MM.1S (cell line): ENCODE data around the gene CCDC40.

Experiments used
- DNase-seq: peaks from one replicate; pipeline ENCODE4 v3.0.0-alpha.2; 2015
- H2AFZ ChIP-seq: fragments of 300-600 bp; sonication (generic); 2 replicates; pipeline ENCODE4 v1.6.0; 2016; ENCODE audit warnings: antibody characterized with exemption, low read length
- H3F3A ChIP-seq: fragments of 300-600 bp; sonication (generic); 2 replicates; pipeline ENCODE4 v1.6.1; 2016; ENCODE audit warnings: mild to moderate bottlenecking, antibody characterized with exemption, low read length, moderate library complexity, mixed read lengths; ENCODE audit not compliant: insufficient read depth
- H3K27ac ChIP-seq: fragments of 300-600 bp; sonication (generic); 2 replicates; pipeline ENCODE4 v1.5.1; 2016; ENCODE audit warnings: mild to moderate bottlenecking, low read length
- H3K27me3 ChIP-seq: fragments of 300-600 bp; sonication (generic); replicated peaks from 2 replicates; pipeline ENCODE4 v1.6.0; 2016; ENCODE audit warnings: low read length; ENCODE audit not compliant: insufficient read depth
- H3K36me3 ChIP-seq: fragments of 300-600 bp; sonication (generic); replicated peaks from 2 replicates; pipeline ENCODE4 v1.6.1; 2016; ENCODE audit warnings: mild to moderate bottlenecking, low read length, mixed read lengths; ENCODE audit not compliant: insufficient read depth
- H3K4me1 ChIP-seq: fragments of 300-600 bp; sonication (generic); 2 replicates; pipeline ENCODE4 v1.6.1; 2016; ENCODE audit warnings: low read length, mixed read lengths
- H3K4me2 ChIP-seq: fragments of 300-600 bp; sonication (generic); 2 replicates; pipeline ENCODE4 v1.6.0; 2016; ENCODE audit warnings: low read depth, low read length
- H3K4me3 ChIP-seq: fragments of 300-600 bp; sonication (generic); 2 replicates; pipeline ENCODE4 v1.5.1; 2016; ENCODE audit warnings: low read length, mixed read lengths
- H3K79me2 ChIP-seq: fragments of 300-600 bp; sonication (generic); 2 replicates; pipeline ENCODE4 v1.6.1; 2016; ENCODE audit warnings: mixed run types, low read length, mixed read lengths
- H3K9ac ChIP-seq: fragments of 300-600 bp; sonication (generic); 2 replicates; pipeline ENCODE4 v1.6.1; 2016; ENCODE audit warnings: low read length, mixed read lengths
- H3K9me2 ChIP-seq: fragments of 300-600 bp; sonication (generic); replicated peaks from 2 replicates; pipeline ENCODE4 v1.6.1; 2016; ENCODE audit warnings: mild to moderate bottlenecking, low read length, mixed read lengths; ENCODE audit not compliant: insufficient read depth
- H3K9me3 ChIP-seq: fragments of 300-600 bp; sonication (generic); replicated peaks from 2 replicates; pipeline ENCODE4 v1.6.1; 2016; ENCODE audit warnings: mild to moderate bottlenecking, low read length, mixed read lengths; ENCODE audit not compliant: insufficient read depth
- H4K20me1 ChIP-seq: fragments of 300-600 bp; sonication (generic); 2 replicates; pipeline ENCODE4 v1.6.1; 2016; ENCODE audit warnings: mild to moderate bottlenecking, low read length, moderate library complexity, mixed read lengths; ENCODE audit not compliant: insufficient read depth
- EZH2 ChIP-seq: fragments of 300-600 bp; sonication (generic); optimal IDR thresholded peaks from 2 replicates; pipeline ENCODE3; 2017; ENCODE audit warnings: low read depth, mild to moderate bottlenecking, antibody characterized with exemption, low read length, mixed read lengths
- EZH2phosphoT487 ChIP-seq: fragments of 300-600 bp; sonication (generic); IDR thresholded peaks from 2 replicates; pipeline ENCODE4 v1.6.1; 2018; ENCODE audit warnings: antibody characterized with exemption, low read length
- TF ChIP-seq, protein P1 (sequence below): fragments of 300-600 bp; sonication (generic); IDR thresholded peaks from 2 replicates; pipeline ENCODE4 v1.5.1; 2016; ENCODE audit warnings: antibody characterized with exemption, low read length, mixed read lengths

CCDC40 gene

GRCh38 chr17:80080081-80080480 lies 43.6 kb downstream of the CCDC40 start:
- no peaks in the 10 kb centered on the region for H3K9me3 ChIP-seq
- no peaks in the 10 kb centered on the region for H3K4me1 ChIP-seq
- H3F3A ChIP-seq = no peaks in the 10 kb centered on the region
- no peaks in the 10 kb centered on the region for H3K79me2 ChIP-seq
- H3K27ac ChIP-seq = no peak overlapping the region
- H3K27me3 ChIP-seq = peaks cover 89% of the 10 kb centered on the region
- no peak overlapping the region for H3K4me2 ChIP-seq
- no peaks in the 10 kb centered on the region for H4K20me1 ChIP-seq
- no peak overlapping the region for H3K9ac ChIP-seq
- no peak overlapping the region for H3K4me3 ChIP-seq
- H3K9me2 ChIP-seq = no peaks in the 10 kb centered on the region
- TF ChIP-seq EZH2 (no peak), EZH2phosphoT487 (no peak)
- TF ChIP-seq, protein P1, sequence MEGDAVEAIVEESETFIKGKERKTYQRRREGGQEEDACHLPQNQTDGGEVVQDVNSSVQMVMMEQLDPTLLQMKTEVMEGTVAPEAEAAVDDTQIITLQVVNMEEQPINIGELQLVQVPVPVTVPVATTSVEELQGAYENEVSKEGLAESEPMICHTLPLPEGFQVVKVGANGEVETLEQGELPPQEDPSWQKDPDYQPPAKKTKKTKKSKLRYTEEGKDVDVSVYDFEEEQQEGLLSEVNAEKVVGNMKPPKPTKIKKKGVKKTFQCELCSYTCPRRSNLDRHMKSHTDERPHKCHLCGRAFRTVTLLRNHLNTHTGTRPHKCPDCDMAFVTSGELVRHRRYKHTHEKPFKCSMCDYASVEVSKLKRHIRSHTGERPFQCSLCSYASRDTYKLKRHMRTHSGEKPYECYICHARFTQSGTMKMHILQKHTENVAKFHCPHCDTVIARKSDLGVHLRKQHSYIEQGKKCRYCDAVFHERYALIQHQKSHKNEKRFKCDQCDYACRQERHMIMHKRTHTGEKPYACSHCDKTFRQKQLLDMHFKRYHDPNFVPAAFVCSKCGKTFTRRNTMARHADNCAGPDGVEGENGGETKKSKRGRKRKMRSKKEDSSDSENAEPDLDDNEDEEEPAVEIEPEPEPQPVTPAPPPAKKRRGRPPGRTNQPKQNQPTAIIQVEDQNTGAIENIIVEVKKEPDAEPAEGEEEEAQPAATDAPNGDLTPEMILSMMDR = no peak
- H2AFZ ChIP-seq = no peak overlapping the region
- no peaks in the 10 kb centered on the region for H3K36me3 ChIP-seq
- DNase-seq = no peak

GRCh38 chr17:80081596-80081995 lies 45.2 kb downstream of the CCDC40 start:
- no peak overlapping the region for H3K9ac ChIP-seq
- no peaks in the 10 kb centered on the region for H3K9me3 ChIP-seq
- H3K36me3 ChIP-seq = no peaks in the 10 kb centered on the region
- no peak overlapping the region for H3K4me2 ChIP-seq
- no peak overlapping the region for H2AFZ ChIP-seq
- H3K27ac ChIP-seq = no peak overlapping the region
- H4K20me1 ChIP-seq = no peaks in the 10 kb centered on the region
- no peaks in the 10 kb centered on the region for H3K9me2 ChIP-seq
- no peaks in the 10 kb centered on the region for H3K4me1 ChIP-seq
- no peak for DNase-seq
- H3K27me3 ChIP-seq = peaks cover 88% of the 10 kb centered on the region
- H3F3A ChIP-seq = no peaks in the 10 kb centered on the region
- no peaks in the 10 kb centered on the region for H3K79me2 ChIP-seq
- no peak overlapping the region for H3K4me3 ChIP-seq
- TF ChIP-seq EZH2phosphoT487 (no peak), EZH2 (no peak)
- TF ChIP-seq, protein P1 = no peak

GRCh38 chr17:80082403-80083135 lies 46.1 kb downstream of the CCDC40 start:
- Histone ChIP-seq H3K79me2 (no peaks in the 10 kb centered on the region), H2AFZ (peak overlapping the region; percentile 35; the same call in 1 of the 2 replicates), H3K4me2 (peak overlapping the region; percentile 30; the same call in 1 of the 2 replicates)

More at GRCh38 chr17:80082403-80083135, 46.1 kb downstream of the CCDC40 start:
- TF ChIP-seq, protein P1 = peak; percentile 72
- no peak for TF ChIP-seq EZH2phosphoT487
- no peak for TF ChIP-seq EZH2
- Histone ChIP-seq H3K9me2 (no peaks in the 10 kb centered on the region), H3K9ac (no peak overlapping the region), H3K4me3 (no peak overlapping the region), H3K27me3 (peaks cover 88% of the 10 kb centered on the region), H3K27ac (no peak overlapping the region), H4K20me1 (no peaks in the 10 kb centered on the region), H3F3A (no peaks in the 10 kb centered on the region), H3K36me3 (no peaks in the 10 kb centered on the region), H3K4me1 (no peaks in the 10 kb centered on the region), H3K9me3 (no peaks in the 10 kb centered on the region)
- peak; percentile 57 for DNase-seq
